Kidney (tissue), 14 donors: ENCODE measurements around the gene ACY1. TPM values are rescaled to one million over a fixed set of nuclear protein-coding genes. Genes with fewer than 3 reads are reported as not detected.

Source experiments
- DNase-seq, 5 donors: peaks; one replicate each; pipeline ENCODE4 v3.0.0-alpha.2; 2013 to 2020
- FAIRE-seq: peaks from 2 replicates; lab custom pipeline; 2012; peaks lifted over from hg19 to GRCh38; lab: Jason Lieb, UNC
- H3K27ac ChIP-seq, 2 donors: one replicate each; pipeline ENCODE4 v1.7.0; 2013; ENCODE audit warnings: low read depth in 2 of 2, low read length in 2 of 2, inconsistent platforms in 1 of 2
- H3K27me3 ChIP-seq: one replicate; pipeline ENCODE4 v1.7.1; 2013; ENCODE audit warnings: low read length, inconsistent platforms; ENCODE audit not compliant: control insufficient read depth, insufficient read depth
- H3K36me3 ChIP-seq, 3 donors: one replicate each; pipeline versions ENCODE4 v1.7.0 to v1.7.1; 2013; ENCODE audit warnings: low read length in 3 of 3, control low read depth in 1 of 3, inconsistent platforms in 1 of 3; ENCODE audit not compliant: insufficient read depth in 3 of 3, control insufficient read depth in 2 of 3
- H3K4me1 ChIP-seq, 3 donors: one replicate each; pipeline versions ENCODE4 v1.7.0 to v1.7.1; 2013; ENCODE audit warnings: low read length in 3 of 3, inconsistent platforms in 1 of 3, low read depth in 1 of 3; ENCODE audit not compliant: control insufficient read depth in 2 of 3, insufficient read depth in 2 of 3
- H3K4me3 ChIP-seq, 3 donors: one replicate each; pipeline versions ENCODE4 v1.7.0 to v1.8.1; 2013; ENCODE audit warnings: low read length in 3 of 3, control low read depth in 1 of 3, inconsistent platforms in 1 of 3
- H3K9ac ChIP-seq, 3 donors: one replicate each; pipeline versions ENCODE4 v1.7.0 to v1.7.1; 2013; ENCODE audit warnings: low read length in 3 of 3, control low read depth in 1 of 3, inconsistent platforms in 1 of 3
- H3K9me3 ChIP-seq, 3 donors: one replicate each; pipeline versions ENCODE4 v1.7.0 to v1.7.1; 2013; ENCODE audit warnings: low read length in 3 of 3, control low read depth in 1 of 3, inconsistent platforms in 1 of 3; ENCODE audit not compliant: control insufficient read depth in 2 of 3, insufficient read depth in 1 of 3
- CTCF ChIP-seq: IDR thresholded peaks from 3 replicates; pipeline ENCODE4 v1.5.1; 2012; ENCODE audit warnings: mild to moderate bottlenecking, moderate library complexity, borderline replicate concordance; ENCODE audit not compliant: insufficient read depth; ENCODE audit errors: extremely low read depth
- intact Hi-C: fragments of 100-400 bp; cut with DNase I; formaldehyde crosslinking; loops from one replicate; pipeline ENCODE4 v1.11.1; 2022
- polyA plus RNA-seq: library from polyadenylated mRNA; stranded (reverse); fragments of 350-450 nt; fragmentation: Illumina TruSeq; extraction: RNeasy Lipid Tissue Mini Kit (QIAGEN cat#74804); gene quantifications from one replicate; pipeline ENCODE4 v1.2.3, GENCODE V29; 2014; ENCODE audit warnings: low read depth, low replicate concordance; ENCODE audit not compliant: insufficient read depth
- total RNA-seq: library from RNA; stranded (reverse); fragmentation: NEBNext Ultra II Directional; extraction: Animal tissue kit (Norgen Biotek cat#: 25700); gene quantifications from one replicate; pipeline ENCODE4 v1.2.1, GENCODE V29; 2021
- donor health status: control.
- donor health status: control.
- donor health status: control.
- donor health status: control.
- donor health status: control.
- donor health status: DM: yes; HTN: yes; CAD: no.
- donor health status: Normal renal cell carcinoma (clear cell type).

The ACY1 gene
- total and polyA plus RNA-seq, 2 donors from 2014 or later: 68.1 to 856 TPM

GRCh38 chr3:51955175-51955892 is 28.0 kb upstream of the ACY1 start, which contains the start of gene GPR62:
TSS of gene GPR62 (plus strand) at chr3:51955381. CDS start at chr3:51955653, 272 bp downstream.
- no peak for TF ChIP-seq CTCF
- FAIRE-seq: no peak

GRCh38 chr3:51955893-51956770 is 27.2 kb upstream of the ACY1 start:
- peak overlapping the region in 1 of 3 donors; percentile 43 for H3K4me3 ChIP-seq
- H3K27me3 ChIP-seq: no peaks in the 10 kb centered on the region
- peak overlapping the region in 1 of 3 donors; percentile 35 for H3K9ac ChIP-seq
- peaks cover 0 to 12% (median 0%) of the 10 kb centered on the region in 3 donors for H3K4me1 ChIP-seq
- peak; percentile 32 for TF ChIP-seq CTCF
- H3K36me3 ChIP-seq: no peaks in the 10 kb centered on the region
- no peak for FAIRE-seq
- H3K9me3 ChIP-seq: no peaks in the 10 kb centered on the region
- DNase-seq: peak; percentile 78 to 89 (median 86)
- H3K27ac ChIP-seq: peak overlapping the region; percentile 23 to 36
- intact Hi-C loops: no loop called here

More at GRCh38 chr3:51955175-51955892, 28.0 kb upstream of the ACY1 start, which contains the start of gene GPR62:
- H3K27me3 ChIP-seq: no peaks in the 10 kb centered on the region
- peak in 1 of 5 donors; percentile 75 for DNase-seq
- H3K4me3 ChIP-seq: peak within 1 kb of the TSS in 1 of 3 donors; percentile 43
- peak within 1 kb of the TSS in 1 of 2 donors; percentile 23 for H3K27ac ChIP-seq
- peak within 1 kb of the TSS in 1 of 3 donors; percentile 35 for H3K9ac ChIP-seq
- H3K4me1 ChIP-seq: peaks cover 0 to 12% (median 0%) of the 10 kb centered on the region in 3 donors
- no peaks in the 10 kb centered on the region for H3K36me3 ChIP-seq
- intact Hi-C loops: no loop called here
- no peaks in the 10 kb centered on the region for H3K9me3 ChIP-seq

DNA sequence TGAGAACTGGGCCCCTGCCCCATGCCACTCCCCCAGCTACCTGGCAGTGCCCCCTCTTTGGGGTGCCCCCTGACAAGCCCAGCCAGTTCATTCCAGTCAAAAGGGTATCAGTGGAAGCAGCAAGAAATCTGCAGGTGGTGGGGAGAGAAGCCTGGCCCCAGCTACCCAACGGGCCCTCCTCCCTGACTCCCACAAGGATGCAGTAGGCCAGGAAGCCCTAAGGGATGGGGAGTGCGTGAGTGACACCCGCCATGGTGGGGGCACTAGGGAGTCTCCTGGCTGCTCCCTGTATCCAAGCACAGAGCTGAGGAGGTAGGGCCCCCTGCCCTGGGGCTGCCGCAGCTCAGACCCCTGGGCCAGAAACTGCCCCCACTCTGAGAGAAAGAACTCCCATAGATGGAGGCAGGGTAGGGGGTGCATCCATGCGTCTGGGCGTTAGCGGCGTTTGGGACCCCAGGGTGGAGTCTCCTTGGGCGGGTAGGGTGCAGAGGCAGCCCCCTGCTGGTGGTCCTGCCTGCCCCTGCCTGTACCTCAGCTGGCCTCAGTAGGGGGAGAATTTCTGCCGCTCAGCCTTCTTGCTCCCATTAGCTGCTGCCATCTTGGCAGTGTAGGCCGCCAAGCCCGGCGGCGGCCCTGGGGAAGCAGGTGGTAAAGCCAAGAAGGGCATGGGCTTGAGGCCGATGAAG is 25.7 kb upstream of the ACY1 start:
- Histone ChIP-seq H3K36me3 (no peaks in the 10 kb centered on the region), H3K27me3 (no peaks in the 10 kb centered on the region), H3K4me3 (no peak overlapping the region), H3K9ac (no peak overlapping the region), H3K4me1 (peaks cover 0 to 12% (median 0%) of the 10 kb centered on the region in 3 donors), H3K9me3 (no peaks in the 10 kb centered on the region), H3K27ac (no peak overlapping the region)
- no peak for TF ChIP-seq CTCF
- intact Hi-C loops: no loop called here
- DNase-seq (no peak), FAIRE-seq (no peak)
